Skeletal muscle tissue (tissue), 4 donors: Measurements from ENCODE around the gene PLXDC2. TPM values are rescaled to one million over a fixed set of nuclear protein-coding genes. Genes with fewer than 3 reads are reported as not detected.

ENCODE experiments used
- H3K27ac ChIP-seq: one replicate; pipeline ENCODE4 v1.7.0; 2013; ENCODE audit warnings: mild to moderate bottlenecking, low read depth, low read length, inconsistent platforms
- H3K27me3 ChIP-seq, 3 donors: one replicate each; pipeline ENCODE4 v1.7.0; 2013; ENCODE audit warnings: low read length in 3 of 3; ENCODE audit not compliant: control insufficient read depth in 3 of 3, insufficient read depth in 3 of 3
- H3K36me3 ChIP-seq, 3 donors: one replicate each; pipeline ENCODE4 v1.7.0; 2013; ENCODE audit warnings: low read length in 3 of 3; ENCODE audit not compliant: control insufficient read depth in 3 of 3, insufficient read depth in 3 of 3
- H3K4me1 ChIP-seq, 3 donors: one replicate each; pipeline ENCODE4 v1.7.0; 2013; ENCODE audit warnings: low read length in 3 of 3, mild to moderate bottlenecking in 3 of 3; ENCODE audit not compliant: control insufficient read depth in 3 of 3, insufficient read depth in 3 of 3
- H3K4me3 ChIP-seq, 3 donors: one replicate each; pipeline ENCODE4 v1.7.0; 2013; ENCODE audit warnings: low read length in 3 of 3
- H3K9ac ChIP-seq, 3 donors: one replicate each; pipeline ENCODE4 v1.7.0; 2013; ENCODE audit warnings: low read length in 3 of 3, mild to moderate bottlenecking in 3 of 3, moderate library complexity in 2 of 3, low read depth in 1 of 3
- H3K9me3 ChIP-seq, 3 donors: one replicate each; pipeline ENCODE4 v1.7.0; 2013; ENCODE audit warnings: low read length in 3 of 3; ENCODE audit not compliant: control insufficient read depth in 3 of 3
- total RNA-seq: library from RNA; depleted of rRNA; stranded (reverse); fragments of >200 nt; gene quantifications from one replicate; pipeline ENCODE4 v1.2.3, GENCODE V29; 2014
- donor health status: Osteomylitis.

Gene PLXDC2
- total RNA-seq, 1 donor from 2014 or later: 23.0 TPM

GRCh38 chr10:19828278-19829049 is 12.2 kb downstream of the PLXDC2 start:
- H3K4me1 ChIP-seq: peaks cover 12 to 28% (median 17%) of the 10 kb centered on the region in 3 donors
- H3K27ac ChIP-seq: peak overlapping the region; percentile 25
- no peaks in the 10 kb centered on the region for H3K9me3 ChIP-seq
- H3K9ac ChIP-seq: no peak overlapping the region
- H3K36me3 ChIP-seq: no peaks in the 10 kb centered on the region
- no peaks in the 10 kb centered on the region for H3K27me3 ChIP-seq
- peak overlapping the region in 1 of 3 donors; percentile 27 for H3K4me3 ChIP-seq

- Histone ChIP-seq H3K27me3 (no peaks in the 10 kb centered on the region), H3K27ac (no peak overlapping the region), H3K9ac (no peak overlapping the region), H3K4me1 (peaks cover 7 to 13% (median 8%) of the 10 kb centered on the region in 3 donors), H3K4me3 (no peak overlapping the region), H3K36me3 (no peaks in the 10 kb centered on the region), H3K9me3 (no peaks in the 10 kb centered on the region)
These were observed 16.5 kb downstream of the PLXDC2 start for GRCh38 chr10:19832699-19833098.

- H3K4me3 ChIP-seq: no peak overlapping the region
- H3K27me3 ChIP-seq: no peaks in the 10 kb centered on the region
- no peaks in the 10 kb centered on the region for H3K9me3 ChIP-seq
- H3K27ac ChIP-seq: no peak overlapping the region
- H3K36me3 ChIP-seq: no peaks in the 10 kb centered on the region
- peaks cover 3 to 8% (median 3%) of the 10 kb centered on the region in 3 donors for H3K4me1 ChIP-seq
- no peak overlapping the region for H3K9ac ChIP-seq
These were observed 17.1 kb downstream of the PLXDC2 start for GRCh38 chr10:19833170-19833824.

GRCh38 chr10:19835952-19836351 is 19.7 kb downstream of the PLXDC2 start:
- Histone ChIP-seq H3K27me3 (no peaks in the 10 kb centered on the region), H3K4me3 (no peak overlapping the region), H3K4me1 (no peaks in the 10 kb centered on the region), H3K9me3 (no peaks in the 10 kb centered on the region), H3K27ac (no peak overlapping the region), H3K36me3 (no peaks in the 10 kb centered on the region), H3K9ac (no peak overlapping the region)

GRCh38 chr10:19839090-19839489 is 22.9 kb downstream of the PLXDC2 start:
- H3K9ac ChIP-seq: no peak overlapping the region
- H3K4me1 ChIP-seq: peaks cover 0 to 2% (median 0%) of the 10 kb centered on the region in 3 donors
- no peak overlapping the region for H3K27ac ChIP-seq
- no peaks in the 10 kb centered on the region for H3K9me3 ChIP-seq
- no peaks in the 10 kb centered on the region for H3K36me3 ChIP-seq
- no peaks in the 10 kb centered on the region for H3K27me3 ChIP-seq
- H3K4me3 ChIP-seq: no peak overlapping the region

GRCh38 chr10:19839552-19839951 is 23.3 kb downstream of the PLXDC2 start:
- no peaks in the 10 kb centered on the region for H3K27me3 ChIP-seq
- H3K36me3 ChIP-seq: no peaks in the 10 kb centered on the region
- H3K9me3 ChIP-seq: no peaks in the 10 kb centered on the region
- H3K4me1 ChIP-seq: peaks cover 0 to 2% (median 0%) of the 10 kb centered on the region in 3 donors
- no peak overlapping the region for H3K9ac ChIP-seq
- H3K27ac ChIP-seq: no peak overlapping the region
- H3K4me3 ChIP-seq: no peak overlapping the region

- Histone ChIP-seq H3K27me3 (no peaks in the 10 kb centered on the region), H3K9ac (no peak overlapping the region), H3K27ac (no peak overlapping the region), H3K9me3 (no peaks in the 10 kb centered on the region), H3K36me3 (no peaks in the 10 kb centered on the region), H3K4me1 (peaks cover 0 to 2% (median 0%) of the 10 kb centered on the region in 3 donors), H3K4me3 (no peak overlapping the region)
These were observed 24.5 kb downstream of the PLXDC2 start for GRCh38 chr10:19840776-19841175.

GRCh38 chr10:19843487-19843886 is 27.3 kb downstream of the PLXDC2 start:
- H3K4me3 ChIP-seq: no peak overlapping the region
- no peak overlapping the region for H3K9ac ChIP-seq
- no peaks in the 10 kb centered on the region for H3K9me3 ChIP-seq
- H3K27me3 ChIP-seq: no peaks in the 10 kb centered on the region
- peaks cover 0 to 2% (median 0%) of the 10 kb centered on the region in 3 donors for H3K4me1 ChIP-seq
- H3K36me3 ChIP-seq: no peaks in the 10 kb centered on the region
- H3K27ac ChIP-seq: no peak overlapping the region

- H3K4me1 ChIP-seq: peaks cover 0 to 2% (median 0%) of the 10 kb centered on the region in 3 donors
- H3K36me3 ChIP-seq: peaks cover 0 to 2% (median 0%) of the 10 kb centered on the region in 3 donors
These were observed 29.5 kb downstream of the PLXDC2 start for GRCh38 chr10:19845503-19846368.

More at GRCh38 chr10:19845503-19846368, 29.5 kb downstream of the PLXDC2 start:
- no peaks in the 10 kb centered on the region for H3K9me3 ChIP-seq
- H3K27me3 ChIP-seq: no peaks in the 10 kb centered on the region
- H3K27ac ChIP-seq: no peak overlapping the region
- H3K9ac ChIP-seq: no peak overlapping the region
- no peak overlapping the region for H3K4me3 ChIP-seq
